HG02798 (cell line): ENCODE data around the gene PPM1N.
A peak's percentile ranks its signal among the peaks of the same experiment; 100 is the strongest.

ENCODE experiments used
- ATAC-seq: cut with Tn5 transposase; IDR thresholded peaks from one replicate; pipeline ENCODE4 v1.9.1; 2021; ENCODE audit warnings: mild to moderate bottlenecking; ENCODE audit not compliant: unreplicated experiment, poor library complexity

The PPM1N gene

DNA sequence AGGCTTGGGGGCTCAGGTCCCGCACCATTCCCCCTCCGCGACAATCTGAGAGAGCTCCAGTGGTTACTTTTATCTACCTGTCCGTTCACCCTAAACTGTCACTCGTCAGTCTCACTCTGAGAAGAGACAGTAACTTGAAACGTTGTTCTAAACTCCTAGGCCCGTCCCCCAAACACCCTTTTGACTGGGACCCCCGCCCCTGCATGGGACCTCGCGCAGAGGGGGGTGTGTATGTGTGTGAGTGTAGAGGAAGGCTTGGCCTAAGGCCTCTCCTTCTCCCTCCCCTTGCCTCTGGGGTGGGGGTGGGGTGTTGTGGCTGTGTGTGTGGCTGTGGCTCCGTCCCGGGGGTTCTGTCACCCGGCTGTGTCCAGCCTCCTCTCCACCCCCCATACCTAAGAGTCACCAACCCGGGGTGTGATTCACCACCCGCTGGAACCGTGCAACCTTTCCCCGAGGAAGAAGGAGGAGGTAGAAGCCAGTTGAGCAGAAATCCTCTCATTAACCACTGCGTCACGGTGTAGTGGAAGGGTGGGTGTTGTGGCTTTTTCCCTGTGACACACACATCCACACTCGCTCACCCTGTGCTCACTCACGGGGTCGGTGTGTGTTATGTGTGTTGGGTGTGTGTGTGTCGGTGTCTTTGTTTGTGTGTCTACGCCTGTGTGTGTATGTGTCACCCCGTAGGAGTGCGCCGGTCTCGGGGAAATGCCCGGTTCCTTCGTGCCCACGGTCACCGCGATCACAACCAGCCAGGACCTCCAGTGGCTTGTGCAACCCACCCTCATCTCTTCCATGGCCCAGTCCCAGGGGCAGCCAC is 28.1 kb upstream of the PPM1N start:
- no peak for ATAC-seq

DNA sequence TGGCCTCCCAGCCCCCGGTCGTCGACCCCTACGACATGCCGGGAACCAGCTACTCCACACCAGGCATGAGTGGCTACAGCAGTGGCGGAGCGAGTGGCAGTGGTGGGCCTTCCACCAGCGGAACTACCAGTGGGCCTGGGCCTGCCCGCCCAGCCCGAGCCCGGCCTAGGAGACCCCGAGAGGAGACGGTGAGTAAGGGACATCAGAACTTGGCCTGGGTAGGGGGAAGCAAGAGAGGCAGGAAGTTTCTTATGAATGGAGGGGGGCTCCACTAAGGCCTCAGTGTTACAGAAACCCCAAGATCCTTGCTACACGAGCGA is 27.5 kb upstream of the PPM1N start:
- ATAC-seq = no peak

DNA sequence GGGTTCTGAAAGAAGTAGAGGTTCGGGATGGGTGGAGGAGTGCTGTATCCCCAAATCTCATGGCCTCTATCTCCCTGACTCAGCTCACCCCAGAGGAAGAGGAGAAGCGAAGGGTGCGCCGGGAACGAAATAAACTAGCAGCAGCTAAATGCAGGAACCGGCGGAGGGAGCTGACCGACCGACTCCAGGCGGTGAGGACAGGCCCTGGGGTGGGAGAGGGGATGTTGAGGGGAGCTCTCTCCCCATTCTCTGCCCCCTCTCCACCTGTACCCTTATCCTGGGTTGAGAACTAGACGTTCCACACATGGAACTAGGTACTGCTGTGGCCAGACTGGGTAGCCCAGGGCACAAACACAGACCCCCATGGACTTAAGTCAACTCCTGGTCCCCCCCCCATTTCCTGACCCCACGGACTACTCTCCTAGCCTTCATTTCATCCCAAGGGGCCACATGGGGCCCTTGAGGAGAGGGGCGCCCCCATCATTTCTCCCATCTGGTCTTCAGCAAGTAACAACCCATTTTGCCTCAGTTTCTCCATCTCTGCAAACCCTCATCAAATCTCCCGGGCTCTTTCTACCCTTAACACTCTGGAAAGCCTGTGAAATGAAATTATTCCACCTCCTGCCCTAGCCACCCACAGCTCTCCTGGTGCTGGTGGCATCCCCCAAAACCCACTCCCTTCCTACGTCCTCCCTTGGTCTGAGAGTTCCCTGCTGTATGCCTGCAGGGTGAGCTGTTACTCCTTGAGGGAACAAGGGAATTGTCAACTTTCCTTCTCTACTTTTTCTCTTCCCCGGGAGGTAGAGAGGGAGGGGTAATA is 26.9 kb upstream of the PPM1N start:
- no peak for ATAC-seq

DNA sequence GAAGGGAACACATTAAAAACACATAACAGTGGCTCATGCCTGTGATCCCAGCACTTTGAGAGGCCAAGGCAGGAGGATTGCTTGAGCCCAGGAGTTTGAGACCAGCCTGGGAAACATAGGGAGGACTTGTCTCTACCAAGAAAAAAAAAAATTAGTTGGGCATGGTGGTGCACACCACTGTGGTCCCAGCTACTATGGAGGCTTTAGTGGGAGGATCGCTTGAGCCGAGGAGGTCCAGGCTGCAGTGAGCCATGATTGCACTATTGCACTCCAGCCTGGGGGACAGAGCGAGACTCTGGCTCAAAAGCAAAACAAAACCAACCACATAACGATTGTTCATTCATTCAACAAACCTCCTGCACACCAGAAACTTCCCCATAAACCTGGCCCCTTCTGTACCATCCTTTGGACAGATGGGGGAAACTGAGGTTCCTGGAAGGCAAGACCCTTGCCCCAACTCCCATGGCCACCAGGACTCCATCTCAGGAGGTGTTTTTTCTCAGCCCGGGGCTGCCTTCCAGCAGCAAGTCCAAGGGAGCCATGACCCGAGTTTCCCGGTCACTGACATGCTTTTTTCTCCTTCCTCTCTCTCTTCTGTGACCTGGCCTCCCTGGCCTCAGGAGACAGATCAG is 26.2 kb upstream of the PPM1N start:
- no peak for ATAC-seq

DNA sequence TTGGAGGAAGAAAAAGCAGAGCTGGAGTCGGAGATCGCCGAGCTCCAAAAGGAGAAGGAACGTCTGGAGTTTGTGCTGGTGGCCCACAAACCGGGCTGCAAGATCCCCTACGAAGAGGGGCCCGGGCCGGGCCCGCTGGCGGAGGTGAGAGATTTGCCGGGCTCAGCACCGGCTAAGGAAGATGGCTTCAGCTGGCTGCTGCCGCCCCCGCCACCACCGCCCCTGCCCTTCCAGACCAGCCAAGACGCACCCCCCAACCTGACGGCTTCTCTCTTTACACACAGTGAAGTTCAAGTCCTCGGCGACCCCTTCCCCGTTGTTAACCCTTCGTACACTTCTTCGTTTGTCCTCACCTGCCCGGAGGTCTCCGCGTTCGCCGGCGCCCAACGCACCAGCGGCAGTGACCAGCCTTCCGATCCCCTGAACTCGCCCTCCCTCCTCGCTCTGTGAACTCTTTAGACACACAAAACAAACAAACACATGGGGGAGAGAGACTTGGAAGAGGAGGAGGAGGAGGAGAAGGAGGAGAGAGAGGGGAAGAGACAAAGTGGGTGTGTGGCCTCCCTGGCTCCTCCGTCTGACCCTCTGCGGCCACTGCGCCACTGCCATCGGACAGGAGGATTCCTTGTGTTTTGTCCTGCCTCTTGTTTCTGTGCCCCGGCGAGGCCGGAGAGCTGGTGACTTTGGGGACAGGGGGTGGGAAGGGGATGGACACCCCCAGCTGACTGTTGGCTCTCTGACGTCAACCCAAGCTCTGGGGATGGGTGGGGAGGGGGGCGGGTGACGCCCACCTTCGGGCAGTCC is 25.5 kb upstream of the PPM1N start:
- ATAC-seq = no peak

DNA sequence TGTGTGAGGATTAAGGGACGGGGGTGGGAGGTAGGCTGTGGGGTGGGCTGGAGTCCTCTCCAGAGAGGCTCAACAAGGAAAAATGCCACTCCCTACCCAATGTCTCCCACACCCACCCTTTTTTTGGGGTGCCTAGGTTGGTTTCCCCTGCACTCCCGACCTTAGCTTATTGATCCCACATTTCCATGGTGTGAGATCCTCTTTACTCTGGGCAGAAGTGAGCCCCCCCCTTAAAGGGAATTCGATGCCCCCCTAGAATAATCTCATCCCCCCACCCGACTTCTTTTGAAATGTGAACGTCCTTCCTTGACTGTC is 24.9 kb upstream of the PPM1N start:
- ATAC-seq = no peak

DNA sequence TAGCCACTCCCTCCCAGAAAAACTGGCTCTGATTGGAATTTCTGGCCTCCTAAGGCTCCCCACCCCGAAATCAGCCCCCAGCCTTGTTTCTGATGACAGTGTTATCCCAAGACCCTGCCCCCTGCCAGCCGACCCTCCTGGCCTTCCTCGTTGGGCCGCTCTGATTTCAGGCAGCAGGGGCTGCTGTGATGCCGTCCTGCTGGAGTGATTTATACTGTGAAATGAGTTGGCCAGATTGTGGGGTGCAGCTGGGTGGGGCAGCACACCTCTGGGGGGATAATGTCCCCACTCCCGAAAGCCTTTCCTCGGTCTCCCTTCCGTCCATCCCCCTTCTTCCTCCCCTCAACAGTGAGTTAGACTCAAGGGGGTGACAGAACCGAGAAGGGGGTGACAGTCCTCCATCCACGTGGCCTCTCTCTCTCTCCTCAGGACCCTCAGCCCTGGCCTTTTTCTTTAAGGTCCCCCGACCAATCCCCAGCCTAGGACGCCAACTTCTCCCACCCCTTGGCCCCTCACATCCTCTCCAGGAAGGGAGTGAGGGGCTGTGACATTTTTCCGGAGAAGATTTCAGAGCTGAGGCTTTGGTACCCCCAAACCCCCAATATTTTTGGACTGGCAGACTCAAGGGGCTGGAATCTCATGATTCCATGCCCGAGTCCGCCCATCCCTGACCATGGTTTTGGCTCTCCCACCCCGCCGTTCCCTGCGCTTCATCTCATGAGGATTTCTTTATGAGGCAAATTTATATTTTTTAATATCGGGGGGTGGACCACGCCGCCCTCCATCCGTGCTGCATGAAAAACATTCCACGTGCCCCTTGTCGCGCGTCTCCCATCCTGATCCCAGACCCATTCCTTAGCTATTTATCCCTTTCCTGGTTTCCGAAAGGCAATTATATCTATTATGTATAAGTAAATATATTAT is 24.3 kb upstream of the PPM1N start:
- ATAC-seq = no peak

DNA sequence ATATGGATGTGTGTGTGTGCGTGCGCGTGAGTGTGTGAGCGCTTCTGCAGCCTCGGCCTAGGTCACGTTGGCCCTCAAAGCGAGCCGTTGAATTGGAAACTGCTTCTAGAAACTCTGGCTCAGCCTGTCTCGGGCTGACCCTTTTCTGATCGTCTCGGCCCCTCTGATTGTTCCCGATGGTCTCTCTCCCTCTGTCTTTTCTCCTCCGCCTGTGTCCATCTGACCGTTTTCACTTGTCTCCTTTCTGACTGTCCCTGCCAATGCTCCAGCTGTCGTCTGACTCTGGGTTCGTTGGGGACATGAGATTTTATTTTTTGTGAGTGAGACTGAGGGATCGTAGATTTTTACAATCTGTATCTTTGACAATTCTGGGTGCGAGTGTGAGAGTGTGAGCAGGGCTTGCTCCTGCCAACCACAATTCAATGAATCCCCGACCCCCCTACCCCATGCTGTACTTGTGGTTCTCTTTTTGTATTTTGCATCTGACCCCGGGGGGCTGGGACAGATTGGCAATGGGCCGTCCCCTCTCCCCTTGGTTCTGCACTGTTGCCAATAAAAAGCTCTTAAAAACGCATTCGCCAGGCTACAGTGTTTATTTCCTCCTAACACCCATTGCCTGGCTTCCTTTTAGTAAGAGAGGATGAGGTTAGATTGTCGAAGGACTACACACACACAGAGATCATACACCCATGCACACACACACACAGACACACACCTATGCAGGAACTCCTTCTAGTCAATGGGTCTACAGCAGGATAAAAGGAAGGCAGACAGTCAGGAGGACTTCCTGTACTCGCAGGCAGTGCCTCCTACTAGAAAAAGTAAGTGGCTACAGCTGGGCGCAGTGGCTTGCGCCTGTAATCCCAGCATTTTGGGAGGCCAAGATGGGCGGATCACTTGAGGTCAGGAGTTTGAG is 23.4 kb upstream of the PPM1N start:
- no peak for ATAC-seq

DNA sequence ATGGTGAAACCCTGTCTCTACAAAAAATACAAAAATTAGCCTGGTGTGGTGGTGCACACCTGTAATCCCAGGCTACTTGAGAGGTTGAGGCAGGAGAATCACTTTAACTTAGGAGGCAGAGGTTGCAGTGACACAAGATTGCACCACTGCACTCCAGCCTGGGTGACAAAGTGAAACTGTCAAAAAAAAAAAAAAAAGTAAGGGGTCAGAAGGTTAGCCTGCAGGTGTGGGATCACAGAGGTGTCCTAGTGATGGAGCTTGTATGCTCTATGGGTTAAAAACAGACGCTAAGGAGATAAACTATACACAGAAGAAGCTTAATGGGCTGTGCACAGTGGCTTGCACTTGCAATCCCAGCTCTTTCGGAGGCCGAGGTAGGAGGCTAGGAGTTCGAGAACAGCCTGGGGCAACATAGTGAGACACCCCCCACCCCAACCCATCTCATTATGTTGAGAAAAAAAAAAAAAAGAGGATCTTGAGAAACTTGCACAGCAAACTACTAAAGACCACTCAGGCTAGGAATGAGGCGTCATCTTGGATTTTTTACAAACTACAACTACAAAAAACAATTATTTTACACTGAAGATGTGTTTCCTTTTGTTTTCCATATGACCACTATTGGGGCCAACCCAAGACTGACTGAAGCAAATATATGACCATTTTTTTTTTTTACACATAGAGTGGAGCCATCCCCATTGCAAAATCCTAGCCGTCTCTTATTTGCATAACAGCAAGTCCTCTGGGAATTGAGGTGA is 22.5 kb upstream of the PPM1N start:
- no peak for ATAC-seq

DNA sequence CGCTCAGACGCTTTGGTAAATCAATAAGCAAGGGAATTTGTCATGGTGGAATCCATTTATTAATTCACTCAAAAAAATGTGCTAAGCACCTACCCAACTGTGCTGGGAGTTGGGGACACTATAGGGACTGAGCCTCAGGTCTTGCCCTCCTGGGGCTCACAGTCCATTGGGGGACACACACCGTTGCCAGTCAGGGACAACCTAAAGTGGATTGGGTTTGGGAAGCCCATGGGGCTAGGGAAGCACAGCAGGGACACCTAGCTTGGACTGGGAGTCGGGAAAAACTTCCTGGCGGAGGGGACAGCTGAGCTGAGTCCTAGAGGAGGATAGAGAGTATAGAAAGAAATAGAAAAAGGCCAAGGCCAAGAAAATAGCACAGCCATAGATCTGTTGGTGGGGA is 21.9 kb upstream of the PPM1N start:
- no peak for ATAC-seq

DNA sequence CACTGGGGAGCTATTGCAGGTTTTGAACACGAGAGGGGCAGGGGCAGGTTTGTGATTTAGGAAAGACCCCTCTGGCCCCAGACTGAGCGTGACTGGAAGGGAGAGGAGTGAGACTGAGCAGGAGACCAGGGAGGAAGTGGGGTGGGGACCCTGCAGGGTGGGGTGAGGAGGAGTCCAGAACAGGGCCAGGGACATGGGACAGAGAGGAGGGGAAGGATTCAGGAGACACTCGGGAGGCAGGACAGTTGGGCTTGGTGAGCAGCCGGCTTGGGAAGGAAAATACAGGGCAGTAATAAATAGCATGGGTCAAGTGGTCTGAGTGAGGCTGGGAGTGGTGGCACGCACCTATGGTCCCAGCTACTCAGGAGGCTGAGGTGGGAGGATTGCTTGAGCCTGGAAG is 21.1 kb upstream of the PPM1N start:
- ATAC-seq = no peak

DNA sequence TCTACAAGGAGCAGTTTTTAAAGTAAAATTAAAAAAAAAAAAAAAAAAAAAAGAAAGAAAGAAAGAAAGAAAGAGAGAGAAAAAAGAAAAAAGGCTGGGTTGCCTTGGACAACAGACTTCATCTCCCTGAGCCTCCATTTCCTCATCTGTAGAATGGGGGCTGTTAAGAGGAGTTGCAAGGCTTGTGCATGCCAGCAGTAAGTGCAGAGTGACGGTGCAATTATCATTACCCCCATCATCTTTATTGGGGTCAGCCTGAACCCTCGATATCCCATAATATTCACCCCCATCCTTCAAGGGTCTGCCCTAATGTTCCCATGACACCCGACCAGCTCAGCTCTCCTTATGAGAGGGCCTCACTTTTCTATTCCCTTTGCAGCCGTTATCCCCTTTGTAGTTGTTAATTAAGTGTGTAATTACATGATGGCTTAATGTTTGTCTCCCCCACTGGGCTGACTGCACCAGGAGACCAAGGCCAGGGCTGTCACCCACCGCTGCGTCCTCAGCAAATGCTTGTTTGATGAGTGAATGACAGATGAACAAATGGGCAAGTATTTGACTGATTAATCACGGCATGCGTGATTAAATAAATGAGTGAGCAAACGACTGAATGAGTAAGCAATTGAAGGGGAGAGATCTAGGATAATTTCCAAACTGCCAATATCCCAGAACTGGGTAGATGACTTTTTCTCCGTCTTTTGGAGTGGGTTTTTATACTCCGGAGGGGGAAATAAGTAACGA is 20.4 kb upstream of the PPM1N start:
- peak; percentile 17 for ATAC-seq

DNA sequence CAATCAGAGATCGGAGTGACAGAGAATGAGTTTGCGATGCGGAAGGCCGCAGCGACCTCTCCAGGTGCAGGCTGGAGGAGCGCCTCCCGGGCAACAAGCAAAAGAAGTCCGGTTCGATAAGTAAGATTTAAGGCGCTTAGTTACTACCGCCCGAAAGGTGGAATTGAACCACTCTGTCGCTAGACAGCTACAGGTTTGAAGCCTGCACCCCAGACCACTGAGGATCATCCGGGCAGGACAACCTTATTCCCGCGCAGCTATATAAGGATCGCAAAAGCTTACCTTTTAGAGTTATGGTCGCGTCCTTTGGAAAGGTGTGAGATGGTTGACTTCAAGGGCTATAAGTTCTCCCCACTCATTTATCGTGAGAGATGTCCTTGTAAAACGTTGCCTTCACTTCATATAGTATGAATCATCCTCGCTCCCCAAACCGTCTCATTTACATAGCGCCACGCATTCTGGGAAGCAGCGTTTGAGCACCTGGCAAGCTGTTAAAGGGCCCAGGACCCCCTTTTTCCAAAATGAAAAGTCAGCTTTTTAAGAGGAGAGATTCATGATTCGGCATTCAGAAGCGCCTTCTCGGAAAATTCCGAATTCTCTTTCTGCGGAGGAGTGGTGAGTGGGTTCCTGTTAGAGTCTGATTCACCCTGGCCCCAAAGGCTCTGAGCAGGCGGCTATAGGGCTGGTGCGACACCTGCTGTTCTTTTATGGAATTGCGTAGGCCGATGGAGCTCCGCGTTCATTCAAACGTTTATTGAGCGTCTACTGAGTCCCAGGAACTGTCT is 19.6 kb upstream of the PPM1N start:
- peak; percentile 83 for ATAC-seq

DNA sequence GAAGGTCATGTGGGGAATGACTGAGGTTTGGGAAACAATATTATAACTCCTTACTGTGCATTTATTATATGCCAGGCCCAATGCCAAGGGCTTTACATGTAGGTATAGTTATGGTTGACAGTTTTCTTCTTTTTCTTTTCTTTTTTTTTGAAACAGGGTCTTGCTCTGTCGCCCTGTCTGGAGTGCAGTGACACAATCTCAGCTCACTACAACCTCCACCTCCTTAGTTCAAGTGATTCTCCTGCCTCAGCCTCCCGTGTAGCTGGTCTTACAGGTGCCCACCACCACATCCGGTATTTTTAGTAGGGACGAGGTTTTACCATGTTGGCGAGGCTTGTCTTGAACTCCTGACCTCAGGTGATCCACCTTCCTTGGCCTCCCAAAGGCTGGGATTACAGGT is 15.2 kb upstream of the PPM1N start:
- no peak for ATAC-seq

DNA sequence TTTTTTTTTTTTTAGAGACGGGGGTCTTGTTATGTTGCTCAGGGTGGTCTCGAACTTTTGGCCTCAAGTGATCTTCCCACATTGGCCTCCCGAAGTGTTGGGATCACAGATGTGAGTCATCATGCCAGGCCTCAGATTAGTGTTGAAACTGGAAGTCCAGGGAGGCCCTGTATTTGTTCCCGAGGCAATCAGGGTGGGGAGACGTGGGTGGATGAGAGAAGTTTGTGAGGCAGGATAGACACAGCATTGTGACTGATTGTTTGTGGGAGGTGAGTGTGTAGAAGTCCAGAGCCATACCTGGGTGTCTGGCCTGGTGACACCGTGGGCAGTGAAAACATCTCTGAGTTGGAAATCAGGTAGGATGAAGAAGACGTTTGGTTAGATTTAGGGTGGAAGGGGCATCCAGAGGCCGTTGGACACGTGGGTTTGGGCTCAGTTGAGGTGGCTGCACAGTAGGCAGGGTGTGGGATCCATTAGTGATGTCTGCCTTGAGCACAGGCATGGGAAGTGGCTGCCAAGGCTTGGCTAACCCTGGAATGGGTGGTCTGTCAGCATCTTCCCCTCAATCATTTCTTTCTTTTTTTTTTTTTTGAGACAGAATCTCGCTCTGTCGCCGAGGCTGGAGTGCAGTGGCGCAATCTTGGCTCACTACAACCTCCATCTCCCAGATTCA is 13.8 kb upstream of the PPM1N start:
- no peak for ATAC-seq
